ENCODE measurements around the gene FNIP1. TPM values are rescaled to one million over a fixed set of nuclear protein-coding genes. Genes with fewer than 3 reads are reported as not detected.

FNIP1 gene
- total RNA-seq, 2 donors from 2014 or later = 19.9 to 25.6 TPM

GRCh38 chr5:131751506-131751905, 45.3 kb downstream of the FNIP1 start:
- Mint-ChIP-seq H3K27me3 (ENCODE audit: insufficient read depth) (no peaks in the 10 kb centered on the region), H3K4me3 (no peak overlapping the region), H3K9me3 (peaks cover 2% of the 10 kb centered on the region), H3K4me1 (no peaks in the 10 kb centered on the region), H3K27ac (no peak overlapping the region), H3K36me3 (ENCODE audit: low read depth) (peaks cover 16% of the 10 kb centered on the region)
- no peak for TF ChIP-seq CTCF (conservative IDR thresholded peaks at IDR 0.05)
- Histone ChIP-seq H3K27ac (ENCODE audit: low read depth, low read length) (no peak overlapping the region), H3K27me3 (ENCODE audit: control insufficient read depth, insufficient read depth, low read length, poor library complexity, severe bottlenecking) (no peaks in the 10 kb centered on the region), H3K4me1 (ENCODE audit: control insufficient read depth, insufficient read depth, low read length) (no peaks in the 10 kb centered on the region), H3K4me3 (ENCODE audit: low read length) (no peak overlapping the region), H3K9ac (ENCODE audit: extremely low read depth, low read length, poor library complexity, severe bottlenecking) (no peak overlapping the region), H3K36me3 (ENCODE audit: control insufficient read depth, insufficient read depth, low read length) (no peaks in the 10 kb centered on the region), H3K9me3 (ENCODE audit: control insufficient read depth, low read length) (peaks cover 9% of the 10 kb centered on the region)
- WGBS, 2 experiments (ENCODE audit: insufficient coverage in 1 of 2, insufficient read length in 1 of 2) = 86 to 99% methylated on average over 1 to 2 of the region's 2 CpGs
- no peak for DNase-seq

GRCh38 chr5:131749723-131750470, 46.9 kb downstream of the FNIP1 start:
- H3K27me3 Mint-ChIP-seq (ENCODE audit: insufficient read depth) = no peaks in the 10 kb centered on the region
- no peak overlapping the region for H3K4me3 Mint-ChIP-seq
- 96 to 99% methylated on average over 6 to 7 of the region's 7 CpGs for WGBS, 2 experiments (ENCODE audit: insufficient coverage in 1 of 2, insufficient read length in 1 of 2)
- Histone ChIP-seq H3K36me3 (ENCODE audit: control insufficient read depth, insufficient read depth, low read length) (no peaks in the 10 kb centered on the region), H3K9ac (ENCODE audit: extremely low read depth, low read length, poor library complexity, severe bottlenecking) (no peak overlapping the region), H3K9me3 (ENCODE audit: control insufficient read depth, low read length) (peaks cover 9% of the 10 kb centered on the region), H3K4me1 (ENCODE audit: control insufficient read depth, insufficient read depth, low read length) (no peaks in the 10 kb centered on the region), H3K4me3 (ENCODE audit: low read length) (no peak overlapping the region), H3K27me3 (ENCODE audit: control insufficient read depth, insufficient read depth, low read length, poor library complexity, severe bottlenecking) (no peaks in the 10 kb centered on the region), H3K27ac (ENCODE audit: low read depth, low read length) (no peak overlapping the region)
- peaks cover 2% of the 10 kb centered on the region for H3K9me3 Mint-ChIP-seq
- no peak for TF ChIP-seq CTCF (conservative IDR thresholded peaks at IDR 0.05)
- DNase-seq = no peak
- H3K36me3 Mint-ChIP-seq (ENCODE audit: low read depth) = peaks cover 14% of the 10 kb centered on the region
- H3K4me1 Mint-ChIP-seq = no peaks in the 10 kb centered on the region
- H3K27ac Mint-ChIP-seq = no peak overlapping the region

- WGBS, 2 experiments (ENCODE audit: insufficient coverage in 1 of 2, insufficient read length in 1 of 2) = 92 to 97% methylated on average over 7 of the region's 7 CpGs
- Histone ChIP-seq H3K27ac (ENCODE audit: low read depth, low read length) (no peak overlapping the region), H3K36me3 (ENCODE audit: control insufficient read depth, insufficient read depth, low read length) (peaks cover 3% of the 10 kb centered on the region), H3K4me3 (ENCODE audit: low read length) (no peak overlapping the region), H3K4me1 (ENCODE audit: control insufficient read depth, insufficient read depth, low read length) (no peaks in the 10 kb centered on the region), H3K27me3 (ENCODE audit: control insufficient read depth, insufficient read depth, low read length, poor library complexity, severe bottlenecking) (no peaks in the 10 kb centered on the region), H3K9ac (ENCODE audit: extremely low read depth, low read length, poor library complexity, severe bottlenecking) (no peak overlapping the region), H3K9me3 (ENCODE audit: control insufficient read depth, low read length) (peaks cover 9% of the 10 kb centered on the region)
- Mint-ChIP-seq H3K4me1 (no peaks in the 10 kb centered on the region), H3K36me3 (ENCODE audit: low read depth) (peaks cover 14% of the 10 kb centered on the region), H3K4me3 (no peak overlapping the region), H3K27me3 (ENCODE audit: insufficient read depth) (no peaks in the 10 kb centered on the region), H3K27ac (no peak overlapping the region), H3K9me3 (peaks cover 2% of the 10 kb centered on the region)
- no peak for DNase-seq
- no peak for TF ChIP-seq CTCF (conservative IDR thresholded peaks at IDR 0.05)
Observed at GRCh38 chr5:131749138-131749537, 47.7 kb downstream of the FNIP1 start.
